Activated CD8-positive, alpha-beta T cell treated with anti-CD3 and anti-CD28 coated beads, Interleukin-2, amount 10 ng/mL, durations not matched to agents 7 days and 5 days (primary cell): Measurements from ENCODE around the gene LRRC14B. TPM values are rescaled to one million over a fixed set of nuclear protein-coding genes. Genes with fewer than 3 reads are reported as not detected.
"Not testable (repeated sequence)": the region's sequence is repeated elsewhere in the genome, so short reads cannot be mapped to it uniquely, and the experiment has no call there.

ENCODE experiments used
- ATAC-seq: fragments of 150-1000 bp; cut with Tn5 transposase; one replicate; pipeline ENCODE4 v1.10.0; 2021; ENCODE audit warnings: moderate library complexity
- CTCF ChIA-PET: fragments of 350-600 bp; sonication (Branson Sonifier 250); formaldehyde crosslinking; loops from one replicate; lab custom pipeline; 2021; ENCODE audit warnings: antibody characterized with exemption; lab: Charles Lee
- POLR2A ChIA-PET: fragments of 350-600 bp; sonication (Branson Sonifier 250); formaldehyde crosslinking; loops from one replicate; lab custom pipeline; 2021; ENCODE audit warnings: antibody characterized with exemption; lab: Charles Lee
- DNase-seq: peaks from one replicate; pipeline ENCODE4 v3.0.0-alpha.2; 2020
- H3K27ac Mint-ChIP-seq: one replicate; pipeline ENCODE4 v1.8.0; 2021; ENCODE audit warnings: mild to moderate bottlenecking, mixed read lengths
- H3K27me3 Mint-ChIP-seq: one replicate; pipeline ENCODE4 v1.8.0; 2021; ENCODE audit warnings: low read depth, mixed read lengths
- H3K36me3 Mint-ChIP-seq: one replicate; pipeline ENCODE4 v1.8.0; 2021; ENCODE audit warnings: low read depth, mixed read lengths
- H3K4me1 Mint-ChIP-seq: one replicate; pipeline ENCODE4 v1.8.0; 2021; ENCODE audit warnings: low read depth, mixed read lengths
- H3K4me3 Mint-ChIP-seq: one replicate; pipeline ENCODE4 v1.8.0; 2021; ENCODE audit warnings: mild to moderate bottlenecking, mixed read lengths
- H3K9me3 Mint-ChIP-seq: one replicate; pipeline ENCODE4 v1.8.0; 2022; ENCODE audit warnings: mixed read lengths; ENCODE audit not compliant: insufficient read depth
- total RNA-seq, 2 experiments: library from RNA; stranded (reverse); gene quantifications; one replicate each; pipeline ENCODE4 v1.2.3, GENCODE V29; 2021

The LRRC14B gene
- total RNA-seq, 2 experiments from 2014 or later = not detected

DNA sequence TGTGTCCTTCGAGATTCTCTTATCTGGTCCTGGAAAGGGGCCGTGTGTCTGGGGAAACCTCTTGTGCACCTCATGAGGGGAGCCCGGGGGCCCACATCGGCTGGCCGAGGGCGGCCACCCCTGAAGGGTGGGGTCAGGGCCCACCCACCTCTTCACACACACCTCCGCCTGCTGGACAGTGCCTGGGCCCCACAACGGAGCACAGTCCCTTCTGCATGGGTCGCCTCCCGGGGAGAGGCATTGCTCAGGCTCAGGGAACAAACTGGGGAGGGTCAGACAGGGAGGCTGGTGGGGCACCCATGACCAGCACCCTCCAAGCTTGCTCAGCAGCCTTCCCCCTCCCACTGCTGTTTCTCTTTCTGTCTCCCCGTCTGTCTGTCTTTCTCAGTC, 1.3 kb upstream of the LRRC14B start:
- Mint-ChIP-seq H3K9me3 (no peaks in the 10 kb centered on the region), H3K4me1 (peaks cover 8% of the 10 kb centered on the region), H3K27me3 (peaks cover 2% of the 10 kb centered on the region), H3K27ac (no peak overlapping the region), H3K4me3 (no peak overlapping the region), H3K36me3 (no peaks in the 10 kb centered on the region)
- POLR2A ChIA-PET = no interaction called here
- ATAC-seq (no peak), DNase-seq (no peak)
- CTCF ChIA-PET = interaction anchor here (1.0 kb wide), 1 partner anchor 10 kb away, joined by 3 read pairs; no protein-coding TSS in a partner anchor

GRCh38 chr5:190366-191035, 794 bp upstream of the LRRC14B start:
- Mint-ChIP-seq H3K4me3 (no peak overlapping the region), H3K4me1 (peaks cover 8% of the 10 kb centered on the region), H3K27ac (no peak overlapping the region), H3K9me3 (no peaks in the 10 kb centered on the region), H3K36me3 (no peaks in the 10 kb centered on the region), H3K27me3 (peaks cover 2% of the 10 kb centered on the region)
- ChIA-PET CTCF (interaction anchor here (1.0 to 1.3 kb wide), 2 partner anchors 10 to 27 kb away, joined by 3 to 4 read pairs; partner anchors contain the start of genes CCDC127 and SDHA), POLR2A (interaction anchor here (1.7 kb wide), 1 partner anchor 28 kb away, joined by 8 read pairs; the partner anchor contains the start of genes CCDC127 and SDHA)
- ATAC-seq = no peak
- no peak for DNase-seq

- CTCF ChIA-PET = interaction anchor here (0.7 kb wide), 1 partner anchor 27 kb away, joined by 3 read pairs; no protein-coding TSS in a partner anchor
Measured at GRCh38 chr5:191949-192690, 825 bp downstream of the LRRC14B start.

DNA sequence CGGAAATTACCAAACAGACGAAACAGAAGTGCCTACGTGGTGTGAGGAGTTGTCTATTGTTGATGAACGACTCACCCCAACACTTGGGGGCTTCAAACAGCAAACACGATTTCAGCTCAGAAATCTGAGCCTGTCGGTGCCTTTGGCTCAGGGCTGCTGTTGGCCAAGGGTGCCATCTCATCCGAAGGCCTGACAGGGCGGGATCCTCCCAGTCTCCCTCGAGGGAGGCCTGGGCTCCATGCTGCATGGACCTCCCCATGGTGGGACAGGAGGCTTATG, 1.3 kb downstream of the LRRC14B start:
- Mint-ChIP-seq H3K9me3 (no peaks in the 10 kb centered on the region), H3K4me1 (peaks cover 8% of the 10 kb centered on the region)
- CTCF ChIA-PET = no interaction called here

More at GRCh38 chr5:191949-192690, 825 bp downstream of the LRRC14B start:
- DNase-seq (no peak), ATAC-seq (no peak)
- POLR2A ChIA-PET = interaction anchor here (1.7 kb wide), 1 partner anchor 27 kb away, joined by 8 read pairs; the partner anchor contains the start of genes CCDC127 and SDHA
- H3K27ac Mint-ChIP-seq = no peak overlapping the region
- peaks cover 2% of the 10 kb centered on the region for H3K27me3 Mint-ChIP-seq
- no peaks in the 10 kb centered on the region for H3K9me3 Mint-ChIP-seq
- H3K4me1 Mint-ChIP-seq = peaks cover 8% of the 10 kb centered on the region
- H3K4me3 Mint-ChIP-seq = no peak overlapping the region
- no peaks in the 10 kb centered on the region for H3K36me3 Mint-ChIP-seq

DNA sequence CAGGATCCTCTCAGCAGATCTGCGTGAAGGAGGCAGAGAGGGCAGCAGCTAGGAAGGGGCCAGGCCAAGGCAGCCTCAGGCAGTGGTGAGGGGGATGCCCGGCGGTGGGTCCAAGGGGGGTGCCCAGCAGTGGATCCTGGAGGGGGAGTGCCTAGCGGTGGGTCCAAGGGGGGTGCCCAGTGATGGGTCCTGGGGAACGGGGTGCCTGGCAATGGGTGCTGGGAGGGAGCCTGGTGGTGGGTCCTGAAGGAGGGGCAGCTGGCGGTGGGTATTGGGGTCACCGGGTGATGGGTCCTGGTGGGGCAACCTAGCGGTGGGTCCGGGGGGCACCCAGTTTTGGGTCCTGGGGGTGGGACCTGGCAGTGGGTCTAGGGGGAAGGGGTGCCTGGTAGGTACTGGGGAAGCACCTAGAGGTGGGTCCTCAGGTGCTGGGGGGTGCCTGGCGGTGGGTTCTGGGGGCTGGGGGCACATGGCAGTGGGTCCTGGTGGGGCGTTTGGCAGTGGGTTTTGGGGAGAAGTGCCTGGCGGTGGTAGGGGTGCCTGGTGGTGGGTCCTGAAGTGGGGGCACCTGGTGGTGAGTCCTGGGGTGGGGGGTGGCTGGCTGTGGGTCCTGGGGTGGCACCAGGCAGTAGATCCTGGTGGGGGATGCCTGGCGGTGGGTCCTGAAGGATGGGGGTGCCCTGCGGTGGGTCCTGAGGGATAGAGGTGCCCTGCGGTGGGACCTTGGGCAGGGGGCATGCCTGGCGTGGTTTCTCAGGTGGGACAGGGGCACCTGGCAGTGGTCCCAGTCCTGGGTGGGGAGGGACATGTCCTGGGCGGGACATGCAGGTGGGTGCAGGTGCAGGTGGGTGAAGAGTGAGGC, 1.9 kb downstream of the LRRC14B start:
- Mint-ChIP-seq H3K27me3 (peaks cover 2% of the 10 kb centered on the region), H3K36me3 (no peaks in the 10 kb centered on the region), H3K4me1 (peaks cover 6% of the 10 kb centered on the region), H3K27ac (no peak overlapping the region), H3K4me3 (no peak overlapping the region), H3K9me3 (no peaks in the 10 kb centered on the region)
- CTCF ChIA-PET = no interaction called here
- POLR2A ChIA-PET = no interaction called here
- ATAC-seq (no peak), DNase-seq (no peak)

More for the DNA sequence above, 1.3 kb downstream of the LRRC14B start:
- Mint-ChIP-seq H3K36me3 (no peaks in the 10 kb centered on the region), H3K27me3 (peaks cover 2% of the 10 kb centered on the region), H3K4me3 (no peak overlapping the region), H3K27ac (no peak overlapping the region)
- ATAC-seq (no peak), DNase-seq (no peak)
- POLR2A ChIA-PET = no interaction called here

DNA sequence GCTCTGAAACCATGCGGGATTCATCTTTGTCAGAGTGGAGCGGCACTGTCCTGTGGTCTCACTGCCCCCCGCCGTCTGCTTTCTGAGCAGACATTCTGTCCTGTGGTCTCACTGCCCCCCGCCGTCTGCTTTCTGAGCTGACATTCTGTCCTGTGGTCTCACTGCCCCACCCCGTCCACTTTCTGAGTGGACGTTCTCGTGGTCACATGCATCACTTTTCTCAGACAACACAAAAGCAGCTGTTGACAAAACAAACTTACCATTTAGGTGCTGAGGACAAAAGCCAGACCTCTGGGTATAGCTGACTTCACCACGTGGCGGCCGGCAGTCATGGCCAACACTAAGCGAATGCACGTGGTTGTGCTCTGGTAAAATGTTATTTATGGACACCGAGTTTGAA, 2.8 kb downstream of the LRRC14B start:
- CTCF ChIA-PET = interaction anchor here (1.2 kb wide), 1 partner anchor 25 kb away, joined by 4 read pairs; no protein-coding TSS in a partner anchor

DNA sequence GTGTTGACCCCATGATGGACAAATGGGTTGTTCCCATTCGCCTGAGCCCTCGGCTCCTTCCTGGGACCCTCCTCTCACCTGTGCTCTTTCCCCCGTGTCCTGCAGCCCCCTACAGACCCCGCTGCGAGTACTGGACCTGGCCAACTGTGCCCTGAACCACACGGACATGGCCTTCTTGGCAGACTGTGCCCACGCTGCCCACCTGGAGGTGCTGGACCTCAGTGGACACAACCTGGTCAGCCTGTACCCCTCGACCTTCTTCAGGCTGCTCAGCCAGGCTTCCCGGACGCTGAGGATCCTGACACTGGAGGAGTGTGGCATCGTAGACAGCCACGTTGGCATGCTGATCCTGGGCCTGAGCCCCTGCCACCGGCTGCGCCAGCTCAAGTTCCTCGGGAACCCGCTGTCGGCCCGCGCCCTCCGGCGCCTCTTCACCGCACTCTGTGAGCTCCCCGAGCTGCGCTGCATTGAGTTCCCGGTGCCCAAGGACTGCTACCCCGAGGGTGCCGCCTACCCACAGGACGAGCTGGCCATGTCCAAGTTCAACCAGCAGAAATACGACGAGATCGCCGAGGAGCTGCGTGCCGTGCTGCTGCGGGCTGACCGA, 3.4 kb downstream of the LRRC14B start:
- no peak for DNase-seq
- Mint-ChIP-seq H3K27ac (no peak overlapping the region), H3K27me3 (peaks cover 2% of the 10 kb centered on the region), H3K36me3 (no peaks in the 10 kb centered on the region), H3K4me1 (no peaks in the 10 kb centered on the region), H3K9me3 (no peaks in the 10 kb centered on the region), H3K4me3 (no peak overlapping the region)
- CTCF ChIA-PET = interaction anchor here (1.2 kb wide), 1 partner anchor 25 kb away, joined by 4 read pairs; no protein-coding TSS in a partner anchor
- POLR2A ChIA-PET = interaction anchor here (0.6 kb wide), 1 partner anchor 13 kb away, joined by 3 read pairs; no protein-coding TSS in a partner anchor
- no peak for ATAC-seq

More for the DNA sequence above, 2.8 kb downstream of the LRRC14B start:
- no peaks in the 10 kb centered on the region for H3K9me3 Mint-ChIP-seq
- H3K36me3 Mint-ChIP-seq = no peaks in the 10 kb centered on the region
- H3K4me3 Mint-ChIP-seq = no peak overlapping the region
- no peak overlapping the region for H3K27ac Mint-ChIP-seq
- H3K27me3 Mint-ChIP-seq = peaks cover 2% of the 10 kb centered on the region
- ATAC-seq (no peak), DNase-seq (no peak)
- POLR2A ChIA-PET = interaction anchor here (0.6 kb wide), 1 partner anchor 14 kb away, joined by 3 read pairs; no protein-coding TSS in a partner anchor
- no peaks in the 10 kb centered on the region for H3K4me1 Mint-ChIP-seq

DNA sequence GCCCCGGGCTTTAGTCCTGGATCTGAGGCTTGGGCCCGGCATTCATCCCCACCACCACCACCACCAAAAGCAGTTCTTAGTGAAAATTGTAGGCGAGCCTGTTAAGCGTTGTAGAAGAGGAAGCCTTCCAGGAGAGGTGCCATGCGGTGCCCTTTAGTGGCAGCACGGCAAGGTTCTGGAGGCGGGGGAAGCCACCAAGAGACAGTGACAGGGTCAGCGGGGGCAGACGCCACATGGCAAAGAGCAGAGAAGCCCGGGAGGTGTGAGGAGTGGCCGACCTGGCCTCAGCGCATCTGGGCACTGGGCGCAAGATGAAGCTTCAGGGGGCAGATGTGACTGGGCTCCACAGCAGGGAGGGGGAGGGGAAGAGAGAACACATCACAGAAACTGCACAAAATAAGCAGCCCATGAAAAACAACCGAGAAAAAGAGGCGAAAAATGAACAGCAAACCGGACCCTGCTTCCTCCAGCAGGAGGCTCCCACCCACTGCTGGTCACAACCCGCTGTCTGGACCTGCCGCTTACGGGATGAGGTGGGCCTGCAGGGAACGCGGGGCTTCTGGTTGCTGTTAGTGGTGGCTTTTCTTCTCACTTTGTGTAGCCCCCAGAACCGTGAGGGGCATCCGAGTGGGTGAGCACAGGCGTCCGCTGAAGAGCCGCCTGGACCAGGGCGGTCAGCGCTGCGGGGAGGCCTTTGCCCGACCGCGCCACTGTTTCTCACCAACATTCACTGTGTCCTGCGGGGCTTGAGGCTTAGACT, 4.3 kb downstream of the LRRC14B start:
- Mint-ChIP-seq H3K27ac (no peak overlapping the region), H3K4me3 (no peak overlapping the region), H3K36me3 (no peaks in the 10 kb centered on the region), H3K27me3 (peaks cover 2% of the 10 kb centered on the region), H3K9me3 (no peaks in the 10 kb centered on the region), H3K4me1 (no peaks in the 10 kb centered on the region)
- ChIA-PET CTCF (interaction anchor here (1.2 kb wide), 1 partner anchor 24 kb away, joined by 4 read pairs; no protein-coding TSS in a partner anchor), POLR2A (no interaction called here)
- DNase-seq (no peak), ATAC-seq (no peak)

DNA sequence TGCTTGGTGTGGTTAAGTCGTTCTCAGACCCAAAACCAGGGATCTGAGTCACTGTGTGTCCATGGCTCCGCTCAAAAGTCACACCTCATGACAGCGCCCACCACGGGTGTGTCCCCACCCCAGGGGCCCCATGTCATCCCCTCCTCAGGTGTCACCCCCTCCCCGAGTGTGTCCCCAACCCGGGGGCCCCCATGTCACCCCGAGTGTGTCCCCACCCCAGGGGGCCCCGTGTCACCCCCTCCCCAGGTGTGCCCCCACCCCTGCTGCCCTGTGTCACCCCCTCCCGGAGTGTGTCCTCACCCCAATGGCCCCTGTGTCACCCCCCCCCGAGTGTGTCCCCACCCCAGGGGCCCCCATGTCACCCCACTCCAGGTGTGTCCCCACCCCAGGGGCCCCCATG, 5.1 kb downstream of the LRRC14B start:
- ChIA-PET CTCF (no interaction called here), POLR2A (no interaction called here)
- no peak for ATAC-seq
- H3K27me3 Mint-ChIP-seq = peaks cover 2% of the 10 kb centered on the region
- no peak overlapping the region for H3K4me3 Mint-ChIP-seq
- H3K9me3 Mint-ChIP-seq = no peaks in the 10 kb centered on the region
- H3K4me1 Mint-ChIP-seq = no peaks in the 10 kb centered on the region
- no peaks in the 10 kb centered on the region for H3K36me3 Mint-ChIP-seq
- no peak for DNase-seq
- H3K27ac Mint-ChIP-seq = no peak overlapping the region

DNA sequence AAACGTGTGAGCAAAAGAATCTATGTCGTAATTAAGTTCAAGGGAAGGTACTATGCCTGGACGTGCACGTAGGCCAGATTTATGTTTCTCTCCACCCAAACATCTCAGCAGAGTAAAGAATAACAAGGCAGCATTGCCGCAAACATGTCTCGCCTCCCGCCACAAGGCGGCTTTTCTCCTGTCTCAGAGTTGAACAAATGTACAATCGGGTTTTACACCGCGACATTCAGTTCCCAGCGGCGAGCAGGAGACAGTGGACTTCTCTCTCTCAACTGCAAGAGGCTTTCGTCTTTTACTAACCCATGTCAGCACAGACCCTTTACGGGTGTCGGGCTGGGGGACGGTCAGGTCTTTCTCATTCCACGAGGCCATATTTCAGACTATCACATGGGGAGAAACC, 5.7 kb downstream of the LRRC14B start:
- POLR2A ChIA-PET, H3K9me3 Mint-ChIP-seq, H3K4me1 Mint-ChIP-seq, ATAC-seq, H3K4me3 Mint-ChIP-seq, DNase-seq, H3K27me3 Mint-ChIP-seq, H3K36me3 Mint-ChIP-seq, H3K27ac Mint-ChIP-seq, CTCF ChIA-PET: not testable (repeated sequence)
